GM12878 (cell line): Measurements from ENCODE around the gene BEGAIN.

ENCODE experiments used
- CREM ChIP-seq: IDR thresholded peaks from 2 replicates; pipeline ENCODE4 v1.6.1; 2014; ENCODE audit warnings: antibody characterized with exemption, low read depth
- FOXM1 ChIP-seq: IDR thresholded peaks from 2 replicates; pipeline ENCODE4 v1.6.1; 2012; ENCODE audit warnings: low read depth, mild to moderate bottlenecking, inconsistent platforms, low read length, moderate library complexity
- IKZF1 ChIP-seq: fragments of 450-650 bp; conservative IDR thresholded peaks from 2 replicates; pipeline ENCODE4 v1.6.1; 2017; ENCODE audit warnings: antibody characterized with exemption, mild to moderate bottlenecking
- POLR2A ChIP-seq: IDR thresholded peaks from 2 replicates; pipeline ENCODE4 v1.6.1; 2011; ENCODE audit warnings: low read depth, mild to moderate bottlenecking, low read length
- RAD21 ChIP-seq: IDR thresholded peaks from 2 replicates; pipeline ENCODE4 v1.6.1; 2011; ENCODE audit warnings: mild to moderate bottlenecking, low read depth, low read length, moderate library complexity; ENCODE audit not compliant: insufficient read depth
- ZNF207 ChIP-seq: fragments of 450-650 bp; IDR thresholded peaks from 2 replicates; pipeline ENCODE4 v1.6.1; 2014; ENCODE audit warnings: antibody characterized with exemption, mild to moderate bottlenecking, borderline replicate concordance
- TF ChIP-seq, protein P1 (sequence below), 3 experiments: IDR thresholded peaks in 2 of 3; conservative IDR thresholded peaks in 1 of 3; 2 replicates each; pipeline ENCODE4 v1.5.1; 2011; ENCODE audit warnings: low read depth in 3 of 3, low read length in 3 of 3, mild to moderate bottlenecking in 3 of 3, control low read depth in 2 of 3, moderate library complexity in 2 of 3, inconsistent platforms in 1 of 3, mixed read lengths in 1 of 3; ENCODE audit not compliant: control insufficient read depth in 2 of 3, insufficient read depth in 1 of 3; ENCODE audit errors: extremely low read depth in 1 of 3

DNA sequence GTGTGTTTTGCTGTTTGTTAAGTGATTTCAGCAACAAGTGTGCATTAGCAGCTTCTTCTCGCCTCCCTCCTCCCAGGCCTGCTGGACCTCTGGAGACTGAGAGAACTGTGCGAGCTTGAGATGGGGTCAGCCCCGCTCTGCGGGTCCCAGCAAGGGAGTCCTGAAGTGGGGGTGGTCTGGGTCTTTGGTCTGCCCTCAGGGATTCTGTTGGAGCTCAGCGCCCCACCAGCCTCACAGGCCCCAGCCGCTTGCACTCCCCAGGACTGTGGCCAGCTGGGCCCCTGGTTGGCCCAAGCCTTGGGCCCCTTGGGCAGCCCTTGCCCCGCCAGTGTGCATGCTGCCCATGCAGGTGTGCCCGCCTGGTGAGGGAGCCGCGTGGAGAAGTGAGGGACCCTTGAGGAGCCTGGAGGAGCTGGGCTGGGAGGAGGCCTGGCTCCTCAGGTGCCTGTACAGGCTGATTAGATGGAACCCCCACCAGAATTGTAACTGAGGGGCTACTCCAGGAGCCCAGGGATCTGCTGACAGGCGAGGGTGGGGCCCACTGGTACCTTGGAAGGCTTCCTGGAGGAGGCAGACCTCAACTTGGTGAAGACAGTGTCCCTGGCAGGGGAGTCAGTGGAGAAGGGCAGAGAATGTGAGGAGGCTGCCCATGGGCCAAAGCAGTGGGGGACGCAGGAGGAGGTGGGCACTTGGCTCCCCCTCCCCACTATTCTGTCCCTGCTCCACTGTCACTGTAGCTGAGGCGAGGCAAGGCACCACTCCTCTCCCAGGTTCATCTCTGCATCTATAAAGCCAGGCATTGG lies 56.7 kb downstream of the BEGAIN start:
- TF ChIP-seq CREM (no peak), FOXM1 (no peak), RAD21 (no peak), IKZF1 (no peak), ZNF207 (no peak), POLR2A (no peak)
- TF ChIP-seq, protein P1, sequence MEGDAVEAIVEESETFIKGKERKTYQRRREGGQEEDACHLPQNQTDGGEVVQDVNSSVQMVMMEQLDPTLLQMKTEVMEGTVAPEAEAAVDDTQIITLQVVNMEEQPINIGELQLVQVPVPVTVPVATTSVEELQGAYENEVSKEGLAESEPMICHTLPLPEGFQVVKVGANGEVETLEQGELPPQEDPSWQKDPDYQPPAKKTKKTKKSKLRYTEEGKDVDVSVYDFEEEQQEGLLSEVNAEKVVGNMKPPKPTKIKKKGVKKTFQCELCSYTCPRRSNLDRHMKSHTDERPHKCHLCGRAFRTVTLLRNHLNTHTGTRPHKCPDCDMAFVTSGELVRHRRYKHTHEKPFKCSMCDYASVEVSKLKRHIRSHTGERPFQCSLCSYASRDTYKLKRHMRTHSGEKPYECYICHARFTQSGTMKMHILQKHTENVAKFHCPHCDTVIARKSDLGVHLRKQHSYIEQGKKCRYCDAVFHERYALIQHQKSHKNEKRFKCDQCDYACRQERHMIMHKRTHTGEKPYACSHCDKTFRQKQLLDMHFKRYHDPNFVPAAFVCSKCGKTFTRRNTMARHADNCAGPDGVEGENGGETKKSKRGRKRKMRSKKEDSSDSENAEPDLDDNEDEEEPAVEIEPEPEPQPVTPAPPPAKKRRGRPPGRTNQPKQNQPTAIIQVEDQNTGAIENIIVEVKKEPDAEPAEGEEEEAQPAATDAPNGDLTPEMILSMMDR (IDR thresholded peaks at IDR 0.05 in 2 of 3, conservative IDR thresholded peaks at IDR 0.05 in 1 of 3; ENCODE audit: control insufficient read depth in 2 of 3, extremely low read depth in 1 of 3, insufficient read depth in 1 of 3, low read depth in 3 of 3, low read length in 3 of 3): no peak
